Neural crest cell (in vitro differentiated cells): ENCODE results near the gene ST3GAL3. TPM values are rescaled to one million over a fixed set of nuclear protein-coding genes. Genes with fewer than 3 reads are reported as not detected.

Source experiments
- DNase-seq: peaks from one replicate; pipeline ENCODE4 v3.0.0; 2021; ENCODE audit warnings: low read depth, mixed read lengths, low spot score
- H3K27ac Mint-ChIP-seq: one replicate; pipeline ENCODE4 v1.8.0; 2021; ENCODE audit warnings: mild to moderate bottlenecking, mixed read lengths; ENCODE audit not compliant: unreplicated experiment
- H3K27me3 Mint-ChIP-seq: 2 replicates; pipeline ENCODE4 v1.8.0; 2021; ENCODE audit warnings: low read depth, mild to moderate bottlenecking, mixed read lengths
- H3K36me3 Mint-ChIP-seq: 2 replicates; pipeline ENCODE4 v1.8.0; 2021; ENCODE audit warnings: low read depth, mild to moderate bottlenecking, mixed read lengths
- H3K4me1 Mint-ChIP-seq: 2 replicates; pipeline ENCODE4 v1.8.0; 2021; ENCODE audit warnings: mixed read lengths
- H3K4me3 Mint-ChIP-seq: one replicate; pipeline ENCODE4 v1.8.0; 2021; ENCODE audit warnings: mild to moderate bottlenecking, mixed read lengths
- H3K9me3 Mint-ChIP-seq: 2 replicates; pipeline ENCODE4 v1.8.0; 2021; ENCODE audit warnings: mixed read lengths
- total RNA-seq: library from RNA; stranded (reverse); gene quantifications from 2 replicates; pipeline ENCODE4 v1.2.1, GENCODE V29; 2021
- TF ChIP-seq, protein P1 (sequence below): fragments of 200-600 bp; sonication (generic); conservative IDR thresholded peaks from 2 replicates; pipeline ENCODE4 v1.5.0; 2021; ENCODE audit warnings: antibody characterized with exemption, mild to moderate bottlenecking

ST3GAL3 gene
- total RNA-seq, 1 donor from 2014 or later = 37.4 TPM

- TF ChIP-seq, protein P1, sequence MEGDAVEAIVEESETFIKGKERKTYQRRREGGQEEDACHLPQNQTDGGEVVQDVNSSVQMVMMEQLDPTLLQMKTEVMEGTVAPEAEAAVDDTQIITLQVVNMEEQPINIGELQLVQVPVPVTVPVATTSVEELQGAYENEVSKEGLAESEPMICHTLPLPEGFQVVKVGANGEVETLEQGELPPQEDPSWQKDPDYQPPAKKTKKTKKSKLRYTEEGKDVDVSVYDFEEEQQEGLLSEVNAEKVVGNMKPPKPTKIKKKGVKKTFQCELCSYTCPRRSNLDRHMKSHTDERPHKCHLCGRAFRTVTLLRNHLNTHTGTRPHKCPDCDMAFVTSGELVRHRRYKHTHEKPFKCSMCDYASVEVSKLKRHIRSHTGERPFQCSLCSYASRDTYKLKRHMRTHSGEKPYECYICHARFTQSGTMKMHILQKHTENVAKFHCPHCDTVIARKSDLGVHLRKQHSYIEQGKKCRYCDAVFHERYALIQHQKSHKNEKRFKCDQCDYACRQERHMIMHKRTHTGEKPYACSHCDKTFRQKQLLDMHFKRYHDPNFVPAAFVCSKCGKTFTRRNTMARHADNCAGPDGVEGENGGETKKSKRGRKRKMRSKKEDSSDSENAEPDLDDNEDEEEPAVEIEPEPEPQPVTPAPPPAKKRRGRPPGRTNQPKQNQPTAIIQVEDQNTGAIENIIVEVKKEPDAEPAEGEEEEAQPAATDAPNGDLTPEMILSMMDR = no peak
- H3K36me3 Mint-ChIP-seq = peaks cover 5% of the 10 kb centered on the region
- no peak overlapping the region for H3K4me3 Mint-ChIP-seq
- no peaks in the 10 kb centered on the region for H3K27me3 Mint-ChIP-seq
- H3K27ac Mint-ChIP-seq = no peak overlapping the region
- no peaks in the 10 kb centered on the region for H3K4me1 Mint-ChIP-seq
- no peak for DNase-seq
- H3K9me3 Mint-ChIP-seq = no peaks in the 10 kb centered on the region
These were observed 253.5 kb downstream of the ST3GAL3 start for GRCh38 chr1:43960798-43961197.

GRCh38 chr1:43961692-43962091 lies 254.4 kb downstream of the ST3GAL3 start:
- Mint-ChIP-seq H3K4me1 (no peaks in the 10 kb centered on the region), H3K27ac (no peak overlapping the region), H3K4me3 (no peak overlapping the region), H3K27me3 (no peaks in the 10 kb centered on the region), H3K9me3 (no peaks in the 10 kb centered on the region), H3K36me3 (peaks cover 5% of the 10 kb centered on the region)
- TF ChIP-seq, protein P1 = no peak
- no peak for DNase-seq

DNA sequence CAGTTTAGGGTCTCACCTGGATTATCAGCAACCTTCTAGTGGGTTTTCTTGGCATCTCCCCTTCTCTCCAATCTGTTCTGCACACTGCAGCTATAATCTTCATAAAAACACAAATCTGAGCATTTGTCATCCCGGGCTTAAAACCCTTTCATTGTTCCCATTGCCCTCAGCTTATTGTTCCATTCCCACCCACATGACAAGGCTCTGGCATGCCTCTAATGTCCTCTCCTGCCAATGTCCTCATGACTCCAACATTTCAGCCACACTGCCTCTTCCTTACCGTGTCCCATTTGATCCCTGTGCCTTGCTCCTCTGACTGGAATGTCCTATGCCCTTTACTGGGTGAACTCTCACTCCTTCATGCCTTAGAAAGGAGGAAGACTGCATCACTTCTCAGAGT lies 255.0 kb downstream of the ST3GAL3 start:
- no peak for DNase-seq
- TF ChIP-seq, protein P1 = no peak
- Mint-ChIP-seq H3K27me3 (no peaks in the 10 kb centered on the region), H3K27ac (no peak overlapping the region), H3K4me1 (no peaks in the 10 kb centered on the region), H3K4me3 (no peak overlapping the region), H3K9me3 (no peaks in the 10 kb centered on the region), H3K36me3 (peaks cover 5% of the 10 kb centered on the region)

DNA sequence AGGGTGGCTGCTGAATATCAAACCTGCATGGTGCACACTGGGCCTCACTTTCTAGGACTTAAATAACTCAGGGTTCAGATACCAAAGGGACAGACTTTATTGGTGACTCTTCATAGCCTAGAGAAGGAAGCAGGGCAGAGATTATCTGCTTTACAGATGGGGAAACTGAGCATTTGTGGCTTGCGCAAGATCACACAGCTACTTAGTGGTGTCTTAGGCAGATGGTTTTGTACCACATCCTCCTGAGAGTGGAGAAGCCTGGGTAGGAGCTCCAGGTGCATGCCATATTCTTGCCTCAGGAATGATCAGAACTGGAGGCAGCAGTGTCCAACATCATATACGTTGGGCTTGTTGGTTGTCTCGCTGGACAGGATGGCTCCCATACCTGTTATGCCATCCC lies 255.7 kb downstream of the ST3GAL3 start:
- H3K36me3 Mint-ChIP-seq = peaks cover 5% of the 10 kb centered on the region
- TF ChIP-seq, protein P1 = no peak
- DNase-seq = no peak
- no peak overlapping the region for H3K27ac Mint-ChIP-seq
- H3K27me3 Mint-ChIP-seq = no peaks in the 10 kb centered on the region
- H3K4me1 Mint-ChIP-seq = no peaks in the 10 kb centered on the region
- no peaks in the 10 kb centered on the region for H3K9me3 Mint-ChIP-seq
- no peak overlapping the region for H3K4me3 Mint-ChIP-seq

DNA sequence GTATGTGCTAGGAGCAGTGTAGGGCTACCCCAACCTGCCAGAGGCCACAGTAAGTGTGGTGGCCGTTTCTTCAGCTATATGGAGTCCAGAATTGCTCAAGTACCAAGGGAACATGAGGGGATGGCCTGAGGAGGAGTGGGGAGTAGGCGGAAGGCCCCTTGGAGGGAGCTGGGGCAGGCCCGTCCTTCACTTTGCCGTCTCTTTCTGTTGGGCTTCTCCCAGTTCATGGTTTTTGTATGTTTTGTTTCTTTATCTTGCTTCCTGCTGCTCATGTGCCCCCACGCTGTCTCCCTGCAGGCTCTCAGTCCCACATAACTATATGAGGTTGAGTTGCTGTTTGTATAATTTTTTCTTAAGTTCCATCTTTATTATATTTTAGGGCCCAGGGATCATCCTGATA lies 256.6 kb downstream of the ST3GAL3 start:
- Mint-ChIP-seq H3K9me3 (no peaks in the 10 kb centered on the region), H3K36me3 (peaks cover 3% of the 10 kb centered on the region), H3K27me3 (no peaks in the 10 kb centered on the region), H3K4me1 (no peaks in the 10 kb centered on the region), H3K4me3 (no peak overlapping the region), H3K27ac (no peak overlapping the region)
- TF ChIP-seq, protein P1 = no peak
- no peak for DNase-seq

DNA sequence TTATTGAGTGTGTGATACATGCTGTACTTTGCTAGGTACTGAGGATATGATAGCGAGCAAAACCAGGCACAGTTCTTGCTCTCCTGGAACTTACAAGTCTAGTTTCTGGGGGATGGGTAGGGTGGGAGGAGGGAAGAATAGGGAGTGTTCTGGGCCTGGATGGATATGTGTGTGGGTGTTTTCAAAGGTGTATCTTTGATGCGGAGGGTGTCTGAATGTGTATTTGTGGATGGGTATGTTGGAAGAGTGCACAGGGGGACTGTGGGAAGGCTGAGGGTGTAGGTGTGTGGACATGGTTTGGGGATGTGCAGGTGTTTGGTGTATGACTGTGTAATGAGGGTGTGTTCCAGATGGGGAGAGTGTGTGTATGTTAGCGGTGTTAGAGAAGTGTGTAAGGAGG lies 258.0 kb downstream of the ST3GAL3 start:
- TF ChIP-seq, protein P1 = no peak
- peaks cover 11% of the 10 kb centered on the region for H3K4me1 Mint-ChIP-seq
- no peak overlapping the region for H3K4me3 Mint-ChIP-seq
- no peak overlapping the region for H3K27ac Mint-ChIP-seq
- H3K9me3 Mint-ChIP-seq = no peaks in the 10 kb centered on the region
- no peaks in the 10 kb centered on the region for H3K27me3 Mint-ChIP-seq
- DNase-seq = no peak
- no peaks in the 10 kb centered on the region for H3K36me3 Mint-ChIP-seq
